ENCODE data around the gene BACH1. TPM values are rescaled to one million over a fixed set of nuclear protein-coding genes. Genes with fewer than 3 reads are reported as not detected.

The BACH1 gene
- total RNA-seq, 1 donor from 2014 or later: 34.3 TPM

DNA sequence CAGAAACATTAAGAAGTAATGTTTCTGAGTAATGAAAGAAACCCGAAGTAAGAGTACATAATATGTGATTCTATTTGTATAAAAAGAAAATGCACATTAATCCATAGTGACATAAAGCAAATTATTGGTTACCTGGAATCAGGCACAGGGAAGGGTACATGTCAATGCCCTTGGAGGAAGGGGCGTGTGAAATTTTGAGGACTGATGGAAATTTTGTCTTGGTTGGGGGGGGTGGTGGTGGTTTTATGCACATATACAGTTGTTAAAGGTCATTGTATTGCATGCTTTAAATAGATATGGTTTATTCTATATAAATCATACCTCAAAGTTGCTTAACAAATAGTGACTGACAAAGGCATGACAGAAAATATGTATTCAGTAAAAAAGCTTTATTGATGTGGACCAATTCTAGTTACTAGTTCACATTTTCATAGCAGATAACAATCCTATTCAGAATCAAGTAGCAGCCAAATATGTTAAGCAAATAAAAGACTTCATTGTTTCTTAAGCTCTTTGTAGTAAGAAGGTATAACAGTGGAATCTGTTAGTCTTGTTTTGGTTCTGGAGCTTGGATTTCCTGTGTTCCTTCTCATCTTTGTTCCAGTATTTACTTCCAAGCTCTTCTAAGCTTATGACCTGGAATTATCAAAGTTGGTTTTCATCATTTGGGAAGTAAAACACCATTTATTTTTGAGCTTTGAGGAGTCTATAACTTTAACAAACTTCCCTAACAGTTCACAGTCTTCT lies 15.1 kb downstream of the BACH1 start:
- Histone ChIP-seq H3K27me3 (ENCODE audit: control insufficient read depth, insufficient read depth, low read length) (no peaks in the 10 kb centered on the region), H3K36me3 (ENCODE audit: control insufficient read depth, insufficient read depth, low read length) (no peaks in the 10 kb centered on the region), H3K4me3 (ENCODE audit: low read depth, low read length) (no peak overlapping the region)
- DNase-seq (ENCODE audit: low read depth): no peak
- TF ChIP-seq, protein P1, sequence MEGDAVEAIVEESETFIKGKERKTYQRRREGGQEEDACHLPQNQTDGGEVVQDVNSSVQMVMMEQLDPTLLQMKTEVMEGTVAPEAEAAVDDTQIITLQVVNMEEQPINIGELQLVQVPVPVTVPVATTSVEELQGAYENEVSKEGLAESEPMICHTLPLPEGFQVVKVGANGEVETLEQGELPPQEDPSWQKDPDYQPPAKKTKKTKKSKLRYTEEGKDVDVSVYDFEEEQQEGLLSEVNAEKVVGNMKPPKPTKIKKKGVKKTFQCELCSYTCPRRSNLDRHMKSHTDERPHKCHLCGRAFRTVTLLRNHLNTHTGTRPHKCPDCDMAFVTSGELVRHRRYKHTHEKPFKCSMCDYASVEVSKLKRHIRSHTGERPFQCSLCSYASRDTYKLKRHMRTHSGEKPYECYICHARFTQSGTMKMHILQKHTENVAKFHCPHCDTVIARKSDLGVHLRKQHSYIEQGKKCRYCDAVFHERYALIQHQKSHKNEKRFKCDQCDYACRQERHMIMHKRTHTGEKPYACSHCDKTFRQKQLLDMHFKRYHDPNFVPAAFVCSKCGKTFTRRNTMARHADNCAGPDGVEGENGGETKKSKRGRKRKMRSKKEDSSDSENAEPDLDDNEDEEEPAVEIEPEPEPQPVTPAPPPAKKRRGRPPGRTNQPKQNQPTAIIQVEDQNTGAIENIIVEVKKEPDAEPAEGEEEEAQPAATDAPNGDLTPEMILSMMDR (IDR thresholded peaks at IDR 0.05; ENCODE audit: insufficient read depth, low read length, poor library complexity, severe bottlenecking): no peak

DNA sequence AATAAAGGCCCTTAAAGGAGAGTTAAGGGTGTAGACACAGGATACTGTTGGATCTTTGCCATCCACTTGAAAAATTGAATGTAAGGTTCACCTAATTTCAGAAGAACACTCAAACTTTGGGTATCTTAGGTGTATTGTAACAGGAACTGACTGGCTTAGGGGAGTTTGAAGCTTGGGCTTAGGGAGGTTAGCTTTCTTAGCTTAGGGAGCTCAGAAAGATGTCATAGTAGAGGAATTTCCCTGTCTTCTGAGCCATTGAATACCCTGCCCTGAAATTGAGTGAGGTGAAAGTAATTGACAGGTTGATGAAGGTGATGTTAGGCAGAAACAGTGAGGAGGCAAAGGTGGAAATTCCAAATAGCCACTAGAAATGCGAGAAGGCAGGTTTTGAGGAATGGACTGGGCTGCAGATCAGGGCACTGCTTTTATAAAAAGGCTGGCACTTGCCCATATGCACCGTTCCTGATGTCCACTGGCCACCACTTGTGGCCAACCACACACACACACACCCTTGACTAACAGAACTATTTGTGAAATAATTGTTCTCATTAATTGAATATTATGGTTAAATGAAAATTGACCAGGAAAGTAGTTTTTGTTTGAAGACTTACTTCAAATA lies 16.5 kb downstream of the BACH1 start:
- no peak for DNase-seq (ENCODE audit: low read depth)
- Histone ChIP-seq H3K27me3 (ENCODE audit: control insufficient read depth, insufficient read depth, low read length) (no peaks in the 10 kb centered on the region), H3K4me3 (ENCODE audit: low read depth, low read length) (no peak overlapping the region), H3K36me3 (ENCODE audit: control insufficient read depth, insufficient read depth, low read length) (no peaks in the 10 kb centered on the region)
- TF ChIP-seq, protein P1 (IDR thresholded peaks at IDR 0.05; ENCODE audit: insufficient read depth, low read length, poor library complexity, severe bottlenecking): no peak

DNA sequence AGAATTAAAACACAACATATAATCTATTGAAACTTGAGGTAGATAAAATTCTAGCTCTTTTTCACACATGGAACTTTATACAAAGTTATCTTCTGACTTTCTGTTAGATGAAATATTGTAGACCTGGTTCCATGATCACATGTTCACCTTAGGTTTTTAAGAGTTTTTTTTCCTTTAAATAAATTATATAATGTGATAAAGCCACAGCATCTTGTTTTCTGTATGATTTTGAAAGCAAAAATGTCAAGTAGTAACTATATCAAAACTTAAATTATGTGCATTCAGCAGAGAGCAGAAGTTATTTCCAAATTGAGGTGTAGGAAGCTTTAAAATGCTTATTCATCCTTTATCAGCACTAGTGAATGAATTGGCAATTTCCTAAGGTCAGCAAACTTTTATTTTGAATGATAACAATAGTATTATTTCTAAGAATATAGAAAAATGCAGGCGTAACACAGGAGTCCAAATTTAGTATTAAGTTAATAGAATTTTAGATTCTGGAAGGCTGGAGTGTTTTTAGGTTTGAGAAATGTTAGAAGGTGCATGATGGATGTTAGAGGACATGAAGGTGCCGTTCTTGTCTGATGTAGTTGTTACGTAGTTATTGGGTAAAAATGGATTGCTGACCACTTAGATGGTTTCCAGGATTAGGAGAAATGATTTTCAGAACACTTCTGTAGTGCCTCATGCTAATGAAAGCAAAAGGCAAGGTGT lies 17.5 kb downstream of the BACH1 start:
- no peak overlapping the region for H3K4me3 ChIP-seq (ENCODE audit: low read depth, low read length)
- no peaks in the 10 kb centered on the region for H3K36me3 ChIP-seq (ENCODE audit: control insufficient read depth, insufficient read depth, low read length)
- DNase-seq (ENCODE audit: low read depth): no peak
- no peaks in the 10 kb centered on the region for H3K27me3 ChIP-seq (ENCODE audit: control insufficient read depth, insufficient read depth, low read length)
- TF ChIP-seq, protein P1 (IDR thresholded peaks at IDR 0.05; ENCODE audit: insufficient read depth, low read length, poor library complexity, severe bottlenecking): no peak

DNA sequence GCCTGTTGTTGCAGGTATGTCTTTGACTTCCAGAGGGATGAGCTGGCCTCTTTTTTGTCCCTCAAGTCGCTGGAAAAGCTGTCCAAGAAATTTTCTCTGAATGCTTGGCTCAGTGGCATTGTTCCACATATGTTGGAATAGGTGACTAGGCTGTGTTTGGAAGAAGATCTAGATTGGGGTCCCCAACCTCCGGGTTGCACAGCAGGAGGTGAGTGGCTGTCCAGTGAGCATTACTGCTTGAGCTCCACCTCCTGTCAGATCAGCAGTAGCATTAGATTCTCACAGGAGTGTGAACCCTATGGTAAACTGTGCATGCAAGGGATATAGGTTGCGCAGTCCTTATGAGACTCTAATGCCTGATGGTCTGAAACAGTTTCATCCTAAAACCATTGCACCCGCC lies 18.1 kb downstream of the BACH1 start:
- H3K27me3 ChIP-seq (ENCODE audit: control insufficient read depth, insufficient read depth, low read length): no peaks in the 10 kb centered on the region
- no peaks in the 10 kb centered on the region for H3K36me3 ChIP-seq (ENCODE audit: control insufficient read depth, insufficient read depth, low read length)
- DNase-seq (ENCODE audit: low read depth): no peak
- H3K4me3 ChIP-seq (ENCODE audit: low read depth, low read length): no peak overlapping the region
- TF ChIP-seq, protein P1 (IDR thresholded peaks at IDR 0.05; ENCODE audit: insufficient read depth, low read length, poor library complexity, severe bottlenecking): no peak

DNA sequence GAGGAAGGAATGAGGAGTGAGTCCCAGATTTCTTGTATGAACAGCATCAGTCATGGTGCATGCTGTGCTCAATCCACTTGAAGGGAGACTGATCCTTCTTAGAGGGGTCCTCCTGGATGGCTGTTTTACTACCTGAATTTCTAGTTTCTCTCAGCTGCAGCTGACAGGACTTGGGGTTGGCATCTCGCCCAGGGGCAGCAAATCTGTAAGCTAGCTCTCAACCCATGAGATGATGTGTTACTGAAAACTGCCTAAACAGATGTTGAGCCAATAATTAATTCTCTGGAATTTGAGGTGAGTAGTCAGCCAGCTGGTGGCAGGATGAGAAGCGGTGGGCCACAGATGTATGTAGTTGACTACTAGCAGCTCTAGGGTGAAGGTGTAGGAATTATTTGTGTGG lies 19.6 kb downstream of the BACH1 start:
- TF ChIP-seq, protein P1 (IDR thresholded peaks at IDR 0.05; ENCODE audit: insufficient read depth, low read length, poor library complexity, severe bottlenecking): no peak
- DNase-seq (ENCODE audit: low read depth): no peak
- H3K36me3 ChIP-seq (ENCODE audit: control insufficient read depth, insufficient read depth, low read length): no peaks in the 10 kb centered on the region
- H3K27me3 ChIP-seq (ENCODE audit: control insufficient read depth, insufficient read depth, low read length): no peaks in the 10 kb centered on the region
- no peak overlapping the region for H3K4me3 ChIP-seq (ENCODE audit: low read depth, low read length)
